AG04450 (cell line): ENCODE measurements around the gene ATXN10. TPM values are rescaled to one million over a fixed set of nuclear protein-coding genes. Genes with fewer than 3 reads are reported as not detected.

Source experiments
- CTCF ChIA-PET: fragments of 300-600, 350-600 bp; formaldehyde crosslinking; extraction: SDS; loops from one replicate; lab custom pipeline; 2022; ENCODE audit warnings: antibody characterized with exemption, inconsistent platforms; lab: Charles Lee
- POLR2A ChIA-PET: fragments of 350-600 bp; formaldehyde crosslinking; extraction: SDS; loops from one replicate; lab custom pipeline; 2021; ENCODE audit warnings: antibody characterized with exemption, inconsistent platforms; lab: Yijun Ruan, JAX
- DNase-seq: peaks from one replicate; pipeline ENCODE4 v3.0.0-alpha.2; 2011; ENCODE audit warnings: low read depth, low spot score
- H3K27ac ChIP-seq: one replicate; pipeline ENCODE4 v1.5.1; 2012; ENCODE audit warnings: low read depth, low read length, control low read depth
- H3K27me3 ChIP-seq: one replicate; pipeline ENCODE4 v1.6.0; 2012; ENCODE audit warnings: low read length; ENCODE audit not compliant: control insufficient read depth, insufficient read depth
- H3K4me3 ChIP-seq: 2 replicates; pipeline ENCODE4 v1.5.1; 2011; ENCODE audit warnings: mild to moderate bottlenecking, low read depth, low read length, control low read depth
- H3K9me3 ChIP-seq: 2 replicates; pipeline ENCODE4 v1.5.1; 2012; ENCODE audit warnings: low read length; ENCODE audit not compliant: control insufficient read depth, insufficient read depth
- polyA plus RNA-seq: library from polyadenylated mRNA; depleted of rRNA; stranded (reverse); fragments of >200 nt; gene quantifications from 2 replicates; pipeline ENCODE4 v1.2.3, GENCODE V29; 2011
- TF ChIP-seq, protein P1 (sequence below): IDR thresholded peaks from 2 replicates; pipeline ENCODE4 v1.5.1; 2011; ENCODE audit warnings: low read depth, low read length, control low read depth, inconsistent platforms

Gene ATXN10
- polyA plus RNA-seq, 1 experiment: 521 TPM

- peaks cover 4% of the 10 kb centered on the region for H3K9me3 ChIP-seq
- H3K4me3 ChIP-seq: no peak overlapping the region
- TF ChIP-seq, protein P1, sequence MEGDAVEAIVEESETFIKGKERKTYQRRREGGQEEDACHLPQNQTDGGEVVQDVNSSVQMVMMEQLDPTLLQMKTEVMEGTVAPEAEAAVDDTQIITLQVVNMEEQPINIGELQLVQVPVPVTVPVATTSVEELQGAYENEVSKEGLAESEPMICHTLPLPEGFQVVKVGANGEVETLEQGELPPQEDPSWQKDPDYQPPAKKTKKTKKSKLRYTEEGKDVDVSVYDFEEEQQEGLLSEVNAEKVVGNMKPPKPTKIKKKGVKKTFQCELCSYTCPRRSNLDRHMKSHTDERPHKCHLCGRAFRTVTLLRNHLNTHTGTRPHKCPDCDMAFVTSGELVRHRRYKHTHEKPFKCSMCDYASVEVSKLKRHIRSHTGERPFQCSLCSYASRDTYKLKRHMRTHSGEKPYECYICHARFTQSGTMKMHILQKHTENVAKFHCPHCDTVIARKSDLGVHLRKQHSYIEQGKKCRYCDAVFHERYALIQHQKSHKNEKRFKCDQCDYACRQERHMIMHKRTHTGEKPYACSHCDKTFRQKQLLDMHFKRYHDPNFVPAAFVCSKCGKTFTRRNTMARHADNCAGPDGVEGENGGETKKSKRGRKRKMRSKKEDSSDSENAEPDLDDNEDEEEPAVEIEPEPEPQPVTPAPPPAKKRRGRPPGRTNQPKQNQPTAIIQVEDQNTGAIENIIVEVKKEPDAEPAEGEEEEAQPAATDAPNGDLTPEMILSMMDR: no peak
- ChIA-PET POLR2A (no interaction called here), CTCF (no interaction called here)
- no peak overlapping the region for H3K27ac ChIP-seq
- H3K27me3 ChIP-seq: no peaks in the 10 kb centered on the region
- DNase-seq: no peak
Measured at GRCh38 chr22:45772743-45773142, 101.1 kb downstream of the ATXN10 start.

GRCh38 chr22:45774001-45774670, 102.5 kb downstream of the ATXN10 start:
- POLR2A ChIA-PET: no interaction called here
- no peak for DNase-seq

GRCh38 chr22:45775062-45775461, 103.4 kb downstream of the ATXN10 start:
- TF ChIP-seq, protein P1: no peak
- H3K9me3 ChIP-seq: peaks cover 4% of the 10 kb centered on the region
- no peak overlapping the region for H3K4me3 ChIP-seq
- POLR2A ChIA-PET: no interaction called here
- H3K27me3 ChIP-seq: no peaks in the 10 kb centered on the region
- no peak overlapping the region for H3K27ac ChIP-seq
- DNase-seq: no peak
- CTCF ChIA-PET: no interaction called here

More at GRCh38 chr22:45774001-45774670, 102.5 kb downstream of the ATXN10 start:
- Histone ChIP-seq H3K27ac (no peak overlapping the region), H3K9me3 (peaks cover 4% of the 10 kb centered on the region), H3K27me3 (no peaks in the 10 kb centered on the region), H3K4me3 (no peak overlapping the region)
- TF ChIP-seq, protein P1: no peak
- CTCF ChIA-PET: no interaction called here

DNA sequence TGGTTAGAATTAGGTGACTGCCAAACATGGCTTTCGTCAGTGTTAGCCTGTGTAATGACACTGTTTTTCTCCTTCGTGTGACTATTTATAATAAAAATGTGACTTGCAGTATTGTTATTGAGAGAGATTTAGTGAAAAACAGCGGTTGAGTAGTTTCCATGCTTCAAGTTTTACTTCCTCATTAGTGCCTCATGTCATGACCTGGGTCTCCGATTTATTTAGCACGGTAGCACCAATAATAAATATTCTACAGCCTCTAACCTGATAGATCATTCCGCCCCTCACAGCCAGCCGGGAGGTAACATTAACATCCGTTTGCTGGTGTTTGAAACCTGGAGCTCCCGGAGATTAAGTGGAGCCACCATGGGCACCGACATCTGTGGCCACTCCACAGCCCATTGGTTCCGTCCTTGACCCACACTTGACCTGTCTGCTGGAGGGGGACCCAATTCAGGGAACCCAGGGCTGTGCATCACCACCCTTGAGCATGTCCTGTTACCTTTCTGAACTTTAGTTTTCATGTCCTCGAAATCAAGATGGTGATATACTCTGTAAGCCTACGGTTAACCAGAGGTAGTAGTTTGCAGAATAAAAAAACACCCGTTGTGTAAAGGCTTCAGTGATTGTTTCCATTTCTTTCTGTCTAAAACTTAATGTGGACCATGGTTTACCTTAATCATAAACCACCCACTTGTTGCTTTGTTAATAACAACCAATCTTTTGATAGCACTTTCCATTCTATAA, 104.1 kb downstream of the ATXN10 start:
- H3K27ac ChIP-seq: no peak overlapping the region
- no peaks in the 10 kb centered on the region for H3K27me3 ChIP-seq
- no peak for DNase-seq
- H3K9me3 ChIP-seq: peaks cover 1% of the 10 kb centered on the region
- no peak overlapping the region for H3K4me3 ChIP-seq
- TF ChIP-seq, protein P1: no peak
- POLR2A ChIA-PET: no interaction called here
- CTCF ChIA-PET: no interaction called here

GRCh38 chr22:45776313-45776585, 104.6 kb downstream of the ATXN10 start:
- CTCF ChIA-PET: interaction anchor here (1.0 kb wide), 1 partner anchor 131 kb away, joined by 3 read pairs; no protein-coding TSS in a partner anchor

More at GRCh38 chr22:45776313-45776585, 104.6 kb downstream of the ATXN10 start:
- TF ChIP-seq, protein P1: no peak
- POLR2A ChIA-PET: no interaction called here
- H3K4me3 ChIP-seq: no peak overlapping the region
- H3K9me3 ChIP-seq: no peaks in the 10 kb centered on the region; the same call in 1 of the 2 replicates
- H3K27me3 ChIP-seq: no peaks in the 10 kb centered on the region
- DNase-seq: no peak
- H3K27ac ChIP-seq: no peak overlapping the region
